NCI-H82 (cell line): Measurements from ENCODE around the gene TP53BP2.

ENCODE experiments used
- DNase-seq: peaks from one replicate; lab custom pipeline; 2025; lab: John Stamatoyannopoulos, UW

TP53BP2 gene

DNA sequence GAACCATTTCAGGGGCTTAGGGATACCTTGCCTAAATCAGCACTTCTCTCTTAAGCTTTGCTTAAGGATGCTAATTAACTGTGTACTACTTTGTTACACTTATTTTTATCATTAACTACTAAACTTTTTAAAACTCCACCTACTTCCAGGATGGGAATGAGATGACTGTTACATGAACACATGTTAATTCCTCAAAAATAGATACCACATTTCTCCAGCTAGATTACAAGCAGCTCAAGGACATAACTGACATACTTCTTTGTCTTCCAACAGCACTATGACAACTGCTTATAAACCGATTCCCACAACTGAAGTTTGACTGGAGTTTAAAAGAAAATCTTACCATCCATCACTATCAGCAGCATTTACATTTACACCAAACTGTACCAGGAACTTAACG is 53.7 kb downstream of the TP53BP2 start:
- no peak for DNase-seq

DNA sequence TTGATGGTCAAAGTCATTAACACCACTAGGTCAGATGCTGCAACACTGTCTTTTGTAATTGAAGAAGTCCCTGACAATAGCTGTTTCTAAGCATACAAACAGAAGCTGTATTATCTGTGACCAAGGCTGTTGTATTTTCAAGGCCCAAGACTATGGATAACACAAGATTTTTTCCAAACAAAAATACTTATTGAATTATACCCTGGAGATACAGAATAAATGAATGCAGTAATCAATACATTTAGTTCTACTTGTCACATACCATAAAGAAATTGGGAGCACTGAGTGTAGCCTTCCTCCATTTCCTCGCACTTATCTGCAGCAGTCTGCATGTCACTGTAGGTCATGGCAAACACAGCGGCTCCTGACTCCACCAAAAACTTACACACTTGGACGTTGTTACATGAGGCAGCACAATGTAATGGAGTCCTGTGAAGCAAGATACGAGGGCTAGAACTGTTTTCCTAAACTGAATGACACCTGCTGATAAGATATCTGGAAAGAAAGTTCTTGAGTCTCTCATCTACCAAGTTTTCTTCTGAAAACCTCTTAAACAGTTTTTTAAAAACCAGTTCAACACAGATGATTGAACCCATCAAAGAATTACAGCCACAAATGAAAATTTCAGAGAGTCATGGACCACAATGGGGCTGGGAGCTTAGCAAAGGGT is 56.9 kb downstream of the TP53BP2 start:
- no peak for DNase-seq

DNA sequence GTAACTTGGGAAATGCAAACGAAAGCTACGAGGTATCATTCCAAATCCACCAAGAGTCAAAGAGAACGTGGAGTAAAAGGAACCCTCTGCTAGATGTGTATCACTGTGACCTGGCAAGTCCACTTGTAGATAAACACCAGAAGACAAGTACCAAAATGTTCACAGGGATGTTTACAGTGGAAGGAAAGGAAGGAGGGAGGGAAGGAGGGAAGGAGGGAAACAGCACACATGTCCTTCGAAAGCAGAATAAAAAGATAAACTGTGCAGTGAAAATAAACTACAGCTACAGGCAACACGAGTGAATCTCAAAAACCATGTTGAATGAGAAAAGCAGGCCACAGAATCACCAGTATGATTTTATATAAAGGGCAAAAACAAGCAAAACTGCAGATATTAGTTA is 59.9 kb downstream of the TP53BP2 start:
- no peak for DNase-seq

DNA sequence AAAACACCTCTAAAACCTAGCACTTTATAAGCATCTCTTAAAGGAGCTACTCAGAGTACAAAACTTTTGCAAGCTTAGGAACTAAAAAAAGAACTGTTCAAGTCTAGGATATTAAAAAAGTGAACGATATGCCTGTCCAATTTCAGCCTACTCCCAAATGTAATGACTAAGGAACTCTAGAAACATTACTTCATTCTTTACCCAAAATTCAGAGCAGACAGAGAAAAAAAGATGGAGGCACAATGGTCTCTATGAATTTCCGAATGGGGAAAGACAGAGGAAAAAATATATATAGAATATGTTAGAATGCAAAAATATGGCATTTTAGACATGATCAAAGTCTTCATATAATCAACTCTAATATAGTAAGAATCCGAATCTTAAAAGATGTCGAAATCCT is 61.2 kb downstream of the TP53BP2 start:
- no peak for DNase-seq

DNA sequence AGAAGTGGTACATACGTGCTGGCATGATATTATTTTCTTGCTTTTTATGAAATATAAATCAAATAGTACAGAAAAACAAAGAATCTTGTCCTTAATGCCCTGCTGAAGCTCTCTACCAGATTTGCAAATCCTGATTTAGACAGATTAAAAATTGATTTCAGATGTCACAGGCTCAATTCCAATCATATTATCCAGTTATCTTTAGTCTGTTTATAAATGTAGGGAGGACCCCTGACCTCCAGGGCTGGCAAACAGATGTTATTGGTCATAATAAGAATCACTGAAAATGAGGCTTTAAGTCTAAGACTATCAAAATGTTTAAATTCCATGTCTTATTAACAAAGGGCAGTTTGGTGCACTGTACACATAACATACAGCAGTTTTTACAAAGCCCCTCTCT is 62.1 kb downstream of the TP53BP2 start:
- DNase-seq: peak; percentile 48

DNA sequence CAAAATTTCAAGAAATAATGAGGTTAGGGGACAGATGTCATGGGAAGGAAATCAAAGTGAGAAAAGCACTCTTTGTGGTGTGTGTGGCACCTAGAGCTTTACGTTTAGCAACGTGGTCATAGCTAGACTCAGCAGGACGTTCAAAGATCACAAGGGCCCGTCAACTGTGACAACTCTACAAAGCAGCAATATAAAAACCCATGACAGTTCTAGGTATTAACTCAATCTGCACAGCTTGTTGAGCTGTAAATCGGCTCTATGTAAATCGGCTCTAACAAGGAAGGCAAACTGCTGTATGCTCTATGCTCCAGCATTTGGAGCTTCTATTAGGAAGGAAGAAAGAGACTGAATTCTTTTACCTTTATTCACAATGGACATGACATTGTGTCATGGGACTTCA is 64.8 kb downstream of the TP53BP2 start:
- DNase-seq: peak; percentile 89

DNA sequence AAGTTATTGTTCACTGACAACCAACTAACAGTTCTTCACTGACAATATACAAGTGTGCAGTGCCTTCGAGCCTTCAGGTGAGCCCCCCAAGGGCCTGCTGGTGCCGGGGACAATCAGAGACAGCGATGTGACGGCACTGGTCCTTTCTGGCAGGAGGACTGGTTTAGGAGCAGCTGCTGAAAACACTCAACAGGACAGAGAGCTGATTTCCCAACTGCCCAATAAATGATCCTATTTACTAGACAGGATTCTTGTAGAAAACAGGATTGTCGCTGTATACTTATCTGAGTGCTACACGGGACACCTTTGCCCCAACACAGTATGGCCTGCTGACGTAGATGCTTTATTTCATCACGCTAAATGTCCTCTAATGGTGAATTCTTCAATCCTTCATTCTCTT is 65.4 kb downstream of the TP53BP2 start:
- peak; percentile 77 for DNase-seq

DNA sequence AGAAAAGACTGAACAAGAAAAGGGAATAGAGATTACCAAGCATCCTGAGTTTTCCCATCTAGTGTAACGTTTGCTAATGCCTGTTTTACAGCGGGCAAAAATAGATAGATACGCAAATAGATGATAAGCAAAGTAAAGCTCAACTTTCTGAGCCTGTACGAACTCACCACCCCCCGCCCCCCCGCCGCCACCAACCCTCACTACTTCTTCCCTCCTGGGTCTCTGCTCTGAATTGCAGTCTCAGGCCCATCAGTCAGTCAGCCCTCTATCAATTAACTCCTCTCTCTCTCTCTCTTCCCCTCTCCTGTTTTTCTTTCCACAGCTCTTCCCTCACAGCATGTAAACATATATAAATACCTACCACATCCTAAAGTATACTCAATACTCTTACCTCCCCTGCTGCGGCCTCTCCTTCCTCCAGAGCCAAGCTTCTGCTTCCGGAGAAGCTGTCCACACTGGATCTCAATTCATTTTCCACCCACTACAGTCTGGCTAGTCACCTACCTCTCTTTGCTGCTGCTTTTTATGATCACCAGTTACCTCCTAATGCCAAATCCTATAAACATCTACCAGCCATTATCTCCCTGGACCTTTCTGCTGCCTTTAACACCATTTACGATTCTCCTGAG is 68.8 kb downstream of the TP53BP2 start:
- no peak for DNase-seq

DNA sequence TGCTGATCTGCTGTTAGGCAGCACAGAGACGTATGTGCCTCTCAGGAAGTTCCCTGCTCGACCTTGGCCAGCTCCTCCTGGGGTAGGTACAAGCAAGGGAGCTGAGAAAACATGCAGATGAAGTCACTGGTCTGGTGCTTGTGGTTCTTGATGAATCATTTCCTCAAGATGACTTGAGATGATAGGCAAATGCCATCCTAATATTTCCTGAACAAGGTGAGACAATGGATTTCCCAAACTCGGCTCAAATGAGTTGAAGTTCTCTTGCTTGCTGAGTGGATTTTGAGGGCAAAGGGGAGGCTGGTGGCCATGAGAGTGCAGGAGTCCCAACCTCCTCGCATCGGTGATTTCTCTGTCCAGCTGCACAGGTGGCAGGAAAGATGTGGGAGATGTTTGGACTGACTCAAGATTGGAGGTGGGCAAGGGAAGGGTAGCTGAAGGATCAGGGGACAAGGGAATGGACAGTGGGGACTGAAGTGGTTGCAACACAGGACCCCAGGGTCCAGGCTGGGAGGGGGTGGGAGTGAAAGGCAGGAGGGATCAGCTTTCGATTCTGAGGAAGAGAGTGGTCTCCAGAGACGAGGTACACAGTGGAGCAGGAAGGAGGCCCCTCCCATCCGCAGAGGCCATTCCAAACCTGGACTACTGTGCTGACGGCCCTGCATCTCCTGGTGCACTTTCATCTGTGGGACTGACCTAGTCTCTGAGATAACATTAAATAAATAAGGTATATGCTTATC is 69.5 kb downstream of the TP53BP2 start:
- no peak for DNase-seq

DNA sequence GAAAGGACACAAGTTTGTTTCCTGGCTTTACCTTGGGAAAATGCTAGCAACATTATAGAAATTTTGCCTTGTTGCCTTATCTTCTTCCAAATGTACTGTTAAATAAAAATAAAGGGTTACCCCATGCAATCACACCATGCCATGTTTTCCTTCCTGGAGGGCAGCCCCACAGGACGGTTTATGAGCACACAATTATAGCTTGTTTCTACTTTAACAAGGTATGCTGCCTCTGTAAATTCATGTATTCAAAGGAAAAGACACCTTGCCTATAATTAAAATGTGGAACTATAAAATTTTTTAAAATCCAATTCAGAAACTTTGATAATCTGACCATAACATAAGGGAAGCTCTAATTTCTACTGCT is 70.1 kb downstream of the TP53BP2 start:
- no peak for DNase-seq

DNA sequence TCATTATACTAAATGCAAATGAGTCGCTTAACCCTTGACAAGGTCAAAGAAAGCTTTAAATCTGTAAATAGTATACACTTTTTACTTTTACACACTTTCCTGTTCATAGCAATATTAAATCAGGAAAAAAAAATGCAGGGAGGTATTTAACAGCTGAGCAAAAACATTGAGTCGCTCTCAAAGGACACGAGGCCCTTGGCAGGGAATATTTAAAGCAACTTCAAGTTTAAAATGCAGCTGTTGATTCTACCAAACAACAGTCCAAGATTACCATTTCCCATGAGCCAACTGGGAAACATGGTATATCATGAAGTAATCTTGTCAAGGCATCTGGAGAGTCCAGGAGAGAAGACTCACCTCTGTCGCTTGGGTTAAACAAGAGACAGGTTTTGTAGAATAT is 70.7 kb downstream of the TP53BP2 start:
- DNase-seq: no peak

DNA sequence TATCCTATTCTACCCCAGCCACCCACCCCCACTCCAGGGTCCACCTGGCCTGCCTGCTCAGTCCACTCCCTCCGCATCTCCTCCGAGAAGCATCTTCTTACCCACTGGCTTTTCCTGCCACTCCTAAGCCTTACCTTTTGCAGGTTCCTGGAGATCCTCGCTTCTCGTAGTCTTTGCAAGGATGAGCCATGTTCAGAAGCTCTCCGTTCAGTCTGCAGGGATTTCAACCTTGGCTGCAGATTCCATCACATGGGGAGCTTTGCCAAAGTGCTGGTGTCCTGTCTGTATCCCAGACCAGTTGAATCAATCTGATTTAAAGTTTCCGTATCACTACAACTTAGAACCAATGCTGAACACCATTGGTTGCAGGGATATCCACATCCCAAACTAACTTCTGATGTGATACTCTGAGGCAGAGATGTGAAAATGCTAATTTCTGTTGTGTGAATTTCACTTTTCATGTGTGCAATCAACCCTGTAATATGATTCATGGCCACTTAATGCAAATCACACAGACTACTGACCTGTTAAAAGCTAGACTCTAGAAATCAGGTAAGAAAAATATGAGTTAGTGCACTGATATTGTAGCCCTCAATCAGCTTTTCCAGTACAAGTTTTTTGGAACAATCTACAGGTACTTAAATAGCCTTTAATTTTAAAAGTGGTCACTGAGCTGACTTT is 71.5 kb downstream of the TP53BP2 start:
- no peak for DNase-seq

DNA sequence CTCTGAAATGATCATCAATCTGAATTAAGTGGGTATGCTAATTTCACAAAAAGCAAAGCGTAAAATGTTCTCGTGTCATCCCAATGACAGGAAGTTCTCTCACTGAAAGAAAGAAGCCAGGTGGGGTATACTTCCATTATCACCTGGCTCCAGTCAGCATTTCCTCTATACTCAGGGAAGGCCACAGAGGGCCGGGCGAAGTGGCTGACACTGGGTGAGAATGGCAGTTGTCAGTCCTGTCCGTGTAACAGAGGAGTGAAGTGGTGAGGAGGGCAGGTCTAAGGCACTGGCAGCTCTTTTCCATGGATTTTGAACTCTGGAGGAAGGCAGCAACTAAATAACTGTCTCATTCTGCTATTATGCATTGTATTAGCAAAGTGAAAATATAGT is 73.0 kb downstream of the TP53BP2 start:
- no peak for DNase-seq

DNA sequence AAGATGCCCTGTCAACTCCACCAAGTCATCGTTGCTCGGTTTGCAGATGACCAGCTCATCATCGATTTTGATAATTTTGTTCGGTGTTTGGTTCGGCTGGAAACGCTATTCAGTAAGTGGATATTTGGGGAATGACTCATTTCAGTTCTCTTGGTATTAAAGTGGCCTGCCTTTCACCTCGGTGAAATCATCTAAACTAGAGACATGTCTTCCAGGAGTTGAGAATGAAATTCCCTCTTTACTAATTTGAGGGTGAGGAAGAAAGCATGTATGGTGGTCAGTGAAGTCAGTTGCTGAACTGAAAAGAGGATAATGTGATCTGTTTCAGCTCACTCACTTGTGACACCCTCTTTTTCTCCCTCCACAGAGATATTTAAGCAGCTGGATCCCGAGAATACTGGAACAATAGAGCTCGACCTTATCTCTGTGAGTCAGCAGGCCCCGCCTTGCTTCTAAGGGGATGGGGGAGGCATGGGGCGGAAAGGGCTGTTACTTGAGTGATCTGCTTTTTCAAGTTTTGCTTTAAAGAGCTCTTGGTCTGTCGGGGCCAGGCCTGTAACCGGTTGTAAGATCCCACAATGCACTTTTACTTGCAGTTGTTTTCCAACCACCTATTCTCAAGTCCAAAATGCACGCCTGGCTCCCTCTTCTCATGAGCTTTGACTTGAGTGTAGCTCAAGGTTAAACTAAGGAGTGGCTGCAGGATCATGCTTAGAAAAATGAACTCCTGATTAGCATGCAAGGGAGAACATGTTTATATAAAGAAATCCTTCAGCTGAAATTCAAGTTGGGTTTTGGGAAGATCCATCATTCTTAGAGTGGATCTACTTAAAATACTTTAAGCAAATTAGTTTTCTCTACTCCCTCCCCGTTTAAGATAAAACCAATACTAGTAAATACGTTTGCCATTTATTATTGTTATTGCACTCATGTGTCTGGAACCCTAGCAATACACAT is 73.7 kb downstream of the TP53BP2 start:
- DNase-seq: no peak

DNA sequence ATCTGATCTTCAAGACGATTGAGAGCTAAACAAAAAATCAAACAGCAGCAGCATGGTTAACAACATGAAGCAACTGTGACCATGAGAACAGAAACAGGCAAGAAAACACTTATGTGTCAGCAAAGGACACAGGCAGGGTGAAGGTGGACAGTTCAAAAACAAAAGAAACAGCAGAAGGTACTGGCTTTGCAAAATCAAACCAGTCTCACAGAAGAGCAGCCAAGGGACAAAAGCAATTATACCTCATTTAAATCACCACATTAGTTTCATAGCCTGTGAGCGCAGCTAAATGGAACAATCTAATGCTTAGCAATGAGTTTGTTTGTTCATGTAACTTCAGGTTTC is 74.3 kb downstream of the TP53BP2 start:
- no peak for DNase-seq

DNA sequence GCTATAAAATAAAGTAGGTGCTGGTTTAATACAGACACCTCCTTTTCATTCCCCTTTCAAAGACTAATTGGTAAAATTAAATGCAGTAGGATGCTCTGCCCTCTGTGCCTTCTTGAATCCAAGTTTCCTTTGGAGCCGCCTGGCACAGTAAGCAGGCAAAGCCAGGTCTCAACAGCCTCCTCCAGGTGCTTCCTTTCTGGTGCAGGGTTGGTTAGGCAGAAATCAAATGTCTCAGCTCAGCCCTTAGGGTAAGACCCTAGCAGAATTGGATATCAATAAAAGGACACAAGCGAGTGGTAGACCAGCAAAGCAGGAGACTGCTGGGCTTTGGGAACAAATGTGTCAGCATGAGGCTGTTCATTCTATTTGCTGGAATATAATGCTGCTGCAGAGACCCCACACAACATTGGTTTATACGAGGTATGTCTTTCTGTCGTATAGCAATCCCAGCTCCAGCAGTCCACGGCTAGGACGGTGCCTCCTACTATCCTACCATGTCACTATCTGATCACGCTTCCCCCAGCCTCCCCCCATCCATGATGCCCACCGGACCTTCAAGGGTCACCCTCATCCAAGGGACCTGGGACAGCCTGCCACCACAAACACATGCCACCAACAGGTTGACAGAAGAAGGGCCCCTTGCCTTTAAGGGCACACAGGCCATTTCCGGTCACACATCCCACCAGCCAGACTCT is 75.0 kb downstream of the TP53BP2 start:
- DNase-seq: no peak

DNA sequence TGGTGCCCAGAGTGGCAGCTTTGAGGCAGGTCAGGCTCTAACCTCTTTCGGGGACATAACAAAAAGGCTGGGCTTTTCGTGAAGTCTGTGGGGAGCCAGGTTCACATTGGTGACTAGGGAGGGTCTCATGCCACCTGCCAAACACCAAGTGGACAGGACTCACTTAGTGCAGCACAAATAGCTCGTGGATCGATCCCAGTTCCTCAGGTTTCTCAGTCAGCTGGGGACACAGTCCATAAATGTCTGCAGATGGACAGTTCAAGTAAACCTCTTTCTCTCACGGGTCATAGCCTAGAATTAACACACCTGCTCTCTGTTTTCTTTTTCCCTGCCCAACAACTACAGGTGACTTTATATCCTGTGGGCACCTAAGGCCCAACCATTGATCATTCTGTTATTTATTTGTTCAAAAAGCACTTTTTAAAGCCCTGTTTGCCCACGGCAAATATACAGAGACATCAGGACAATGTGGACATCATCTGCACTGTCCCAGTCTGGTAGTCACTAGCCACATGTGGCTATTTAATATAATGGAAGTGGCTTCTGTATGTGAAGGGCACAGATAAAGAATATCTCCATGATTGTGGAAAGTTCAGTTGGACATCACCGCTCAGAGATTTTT is 79.9 kb downstream of the TP53BP2 start:
- DNase-seq: no peak

DNA sequence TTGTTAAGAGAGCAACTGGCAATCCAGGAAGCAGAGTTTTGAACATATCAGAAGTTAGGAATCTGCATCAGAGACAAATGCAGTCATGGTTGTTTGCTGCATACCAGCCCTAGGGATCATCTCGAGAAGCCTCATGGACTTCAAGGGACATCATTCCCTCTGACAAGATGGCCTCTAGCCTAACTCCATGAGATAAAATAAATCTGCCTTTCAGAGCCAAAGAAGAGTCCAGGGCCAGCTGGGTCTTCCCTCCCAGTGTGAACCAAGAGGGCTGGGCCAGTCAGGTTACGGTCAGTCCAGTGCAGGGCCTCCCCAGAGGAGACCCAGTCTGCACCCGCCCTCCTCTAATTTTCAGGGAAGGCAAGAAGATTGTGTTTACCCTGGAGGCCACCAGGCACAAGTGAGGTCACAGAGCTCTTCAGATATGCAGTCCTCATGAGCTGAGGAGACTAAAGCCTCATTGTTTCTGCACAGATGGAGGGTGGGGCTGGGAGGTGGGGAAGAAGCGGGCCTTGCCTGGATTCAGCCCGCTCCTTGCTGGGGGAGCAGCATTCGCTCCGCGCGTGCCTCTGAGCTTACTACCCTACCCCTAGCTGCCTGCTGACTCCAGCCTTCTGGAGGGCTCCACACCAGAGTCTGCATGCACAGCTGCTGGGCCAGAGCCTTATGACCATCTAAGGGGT is 80.6 kb downstream of the TP53BP2 start:
- DNase-seq: peak; percentile 58

DNA sequence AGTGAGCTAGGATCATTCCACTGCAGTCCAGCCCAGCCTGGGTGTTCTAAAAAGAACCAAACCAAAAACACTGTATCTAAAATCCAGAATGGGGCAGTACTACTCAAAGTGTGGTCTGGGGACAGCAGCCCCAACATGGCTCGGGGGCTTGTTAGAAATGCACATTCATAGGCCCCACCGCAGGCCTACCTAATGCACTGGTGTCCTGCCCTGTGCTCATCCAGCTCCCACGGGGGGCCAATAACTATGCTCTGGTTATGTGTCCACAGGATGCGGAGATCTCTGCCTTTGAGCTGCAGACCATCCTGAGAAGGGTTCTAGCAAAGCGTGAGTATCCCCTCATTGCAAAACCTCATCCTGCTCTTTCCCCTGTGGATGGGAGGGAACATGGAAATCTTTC is 81.9 kb downstream of the TP53BP2 start:
- DNase-seq: no peak

DNA sequence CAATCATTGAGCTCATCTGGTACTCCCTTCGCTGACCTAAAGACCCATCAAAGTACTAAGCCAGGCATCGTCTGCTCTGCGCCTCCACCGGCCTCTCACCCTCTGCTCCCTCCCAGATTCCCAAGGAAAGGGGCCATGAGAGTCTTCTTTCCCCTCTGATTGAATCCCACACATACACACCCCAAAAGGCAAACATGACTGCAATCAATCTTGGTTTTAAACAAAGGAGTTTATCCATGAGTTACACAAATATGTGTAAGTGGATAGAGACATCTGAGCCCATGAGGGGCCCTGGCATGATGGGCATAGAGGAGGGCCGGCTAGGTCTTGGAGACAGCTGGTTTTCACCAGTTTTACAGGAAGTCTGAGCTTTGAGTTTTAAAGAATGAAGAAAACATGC is 82.5 kb downstream of the TP53BP2 start:
- no peak for DNase-seq
